ENCODE data around the gene FAM124B.

DNA sequence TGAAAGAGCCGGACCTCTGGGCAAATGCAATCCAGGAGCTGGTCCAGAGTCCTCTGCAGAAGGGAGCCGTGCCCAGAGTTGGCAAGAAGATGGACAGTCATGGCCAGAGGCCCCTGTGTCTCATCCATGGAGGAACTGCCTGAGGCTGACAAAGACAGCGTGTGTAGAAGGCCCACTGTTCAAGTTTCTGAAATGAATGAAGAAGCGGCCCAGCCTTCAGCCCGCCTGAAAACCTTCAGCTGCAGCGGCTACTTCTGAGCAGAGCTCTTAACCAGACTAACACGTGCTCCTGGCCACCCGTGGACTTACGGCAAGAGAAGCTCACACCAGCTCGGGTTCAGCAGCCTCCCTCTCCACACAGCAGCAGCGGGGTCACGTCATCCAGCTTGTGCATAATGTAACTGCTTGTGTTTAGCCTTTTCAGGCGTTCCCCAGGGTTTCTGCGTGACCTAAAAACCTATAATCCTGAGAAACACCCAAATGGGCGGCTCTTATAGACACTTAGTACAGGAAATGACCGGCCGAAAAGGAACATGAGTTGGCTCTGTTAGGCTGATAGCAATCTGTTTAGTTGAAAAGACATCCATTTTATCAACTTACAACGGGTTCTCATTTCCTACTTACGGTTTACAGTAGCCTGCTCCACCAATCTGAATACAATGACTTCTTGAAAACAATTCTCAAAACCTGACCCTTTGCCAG, at the start of gene FAM124B:
- no peak for TF ChIP-seq CTCF (IDR thresholded peaks at IDR 0.05)
- TF ChIP-seq POLR2A (IDR thresholded peaks at IDR 0.05): no peak

All from breast epithelium (tissue), 3 donors.